ENCODE data around the gene BEND7. TPM values are rescaled to one million over a fixed set of nuclear protein-coding genes. Genes with fewer than 3 reads are reported as not detected.

The BEND7 gene
- total and polyA plus RNA-seq, 2 donors from 2014 or later = 16.7 to 37.9 TPM

DNA sequence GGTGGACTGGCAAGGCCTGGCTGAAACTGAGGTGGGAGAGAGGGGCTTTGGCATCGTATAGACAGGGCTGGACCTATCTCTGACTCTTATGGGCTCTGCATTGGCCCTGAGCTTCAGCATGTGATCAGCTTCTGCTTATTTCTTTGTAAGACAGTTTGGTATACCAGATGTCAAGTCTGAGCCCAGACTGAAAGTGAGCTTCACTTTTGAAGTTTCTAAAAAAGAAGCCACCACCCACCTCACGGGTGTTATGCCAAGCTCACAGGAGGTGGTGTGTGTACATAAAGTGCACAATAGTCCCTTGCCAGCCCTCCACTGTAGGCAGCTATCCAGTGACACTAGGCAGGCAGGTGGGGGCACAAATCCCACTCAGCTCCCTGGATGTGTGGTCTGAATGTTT lies 112.1 kb downstream of the BEND7 start:
- Histone ChIP-seq H3K9ac (ENCODE audit: low read length in 3 of 3) (no peak overlapping the region), H3K27ac (ENCODE audit: low read depth in 2 of 2, low read length in 2 of 2) (no peak overlapping the region), H3K4me1 (ENCODE audit: control insufficient read depth in 2 of 3, insufficient read depth in 2 of 3, low read depth in 1 of 3, low read length in 3 of 3) (no peaks in the 10 kb centered on the region), H3K36me3 (ENCODE audit: control insufficient read depth in 2 of 3, insufficient read depth in 3 of 3, low read length in 3 of 3) (no peaks in the 10 kb centered on the region), H3K9me3 (ENCODE audit: control insufficient read depth in 2 of 3, insufficient read depth in 1 of 3, low read length in 3 of 3) (peaks cover 0 to 6% (median 4%) of the 10 kb centered on the region in 3 donors), H3K27me3 (ENCODE audit: control insufficient read depth, insufficient read depth, low read length) (no peaks in the 10 kb centered on the region), H3K4me3 (ENCODE audit: low read length in 3 of 3) (no peak overlapping the region)
- FAIRE-seq (no peak), DNase-seq (no peak)
- intact Hi-C loops (cut with DNase I) = no loop called here
- no peak for TF ChIP-seq CTCF (IDR thresholded peaks at IDR 0.05; ENCODE audit: borderline replicate concordance, extremely low read depth, insufficient read depth)

GRCh38 chr10:13414855-13415254 lies 114.0 kb downstream of the BEND7 start:
- FAIRE-seq (no peak), DNase-seq (no peak)
- no peaks in the 10 kb centered on the region for H3K27me3 ChIP-seq (ENCODE audit: control insufficient read depth, insufficient read depth, low read length)
- no peaks in the 10 kb centered on the region for H3K4me1 ChIP-seq (ENCODE audit: control insufficient read depth in 2 of 3, insufficient read depth in 2 of 3, low read depth in 1 of 3, low read length in 3 of 3)
- no peak overlapping the region for H3K27ac ChIP-seq (ENCODE audit: low read depth in 2 of 2, low read length in 2 of 2)
- H3K4me3 ChIP-seq (ENCODE audit: low read length in 3 of 3) = no peak overlapping the region
- no peak overlapping the region for H3K9ac ChIP-seq (ENCODE audit: low read length in 3 of 3)
- H3K36me3 ChIP-seq (ENCODE audit: control insufficient read depth in 2 of 3, insufficient read depth in 3 of 3, low read length in 3 of 3) = no peaks in the 10 kb centered on the region
- TF ChIP-seq CTCF (IDR thresholded peaks at IDR 0.05; ENCODE audit: borderline replicate concordance, extremely low read depth, insufficient read depth) = no peak
- peaks cover 0 to 6% (median 4%) of the 10 kb centered on the region in 3 donors for H3K9me3 ChIP-seq (ENCODE audit: control insufficient read depth in 2 of 3, insufficient read depth in 1 of 3, low read length in 3 of 3)
- intact Hi-C loops (cut with DNase I) = no loop called here

DNA sequence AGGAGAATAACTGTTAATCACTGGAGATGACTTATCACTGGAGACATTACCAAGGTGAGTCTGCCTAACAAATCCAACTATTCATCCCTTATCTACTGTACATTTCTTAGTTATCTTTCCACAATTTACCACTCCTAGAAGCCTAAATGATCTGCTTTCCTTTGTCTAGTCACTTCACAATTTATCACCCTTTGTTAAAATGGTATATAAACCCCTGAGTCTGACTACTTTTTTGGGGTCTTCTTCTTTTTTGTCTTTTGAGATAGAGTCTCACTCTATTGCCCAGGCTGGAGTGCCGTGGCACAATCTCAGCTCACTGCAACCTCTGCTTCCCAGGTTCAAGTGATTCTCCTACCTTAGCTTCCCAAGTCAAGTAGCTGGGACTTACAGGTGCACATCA lies 114.7 kb downstream of the BEND7 start:
- no peak overlapping the region for H3K9ac ChIP-seq (ENCODE audit: low read length in 3 of 3)
- no peak overlapping the region for H3K4me3 ChIP-seq (ENCODE audit: low read length in 3 of 3)
- no peaks in the 10 kb centered on the region for H3K4me1 ChIP-seq (ENCODE audit: control insufficient read depth in 2 of 3, insufficient read depth in 2 of 3, low read depth in 1 of 3, low read length in 3 of 3)
- intact Hi-C loops (cut with DNase I) = no loop called here
- TF ChIP-seq CTCF (IDR thresholded peaks at IDR 0.05; ENCODE audit: borderline replicate concordance, extremely low read depth, insufficient read depth) = no peak
- DNase-seq (no peak), FAIRE-seq (no peak)
- H3K27me3 ChIP-seq (ENCODE audit: control insufficient read depth, insufficient read depth, low read length) = no peaks in the 10 kb centered on the region
- no peak overlapping the region for H3K27ac ChIP-seq (ENCODE audit: low read depth in 2 of 2, low read length in 2 of 2)
- H3K36me3 ChIP-seq (ENCODE audit: control insufficient read depth in 2 of 3, insufficient read depth in 3 of 3, low read length in 3 of 3) = no peaks in the 10 kb centered on the region
- peaks cover 0 to 6% (median 4%) of the 10 kb centered on the region in 3 donors for H3K9me3 ChIP-seq (ENCODE audit: control insufficient read depth in 2 of 3, insufficient read depth in 1 of 3, low read length in 3 of 3)

DNA sequence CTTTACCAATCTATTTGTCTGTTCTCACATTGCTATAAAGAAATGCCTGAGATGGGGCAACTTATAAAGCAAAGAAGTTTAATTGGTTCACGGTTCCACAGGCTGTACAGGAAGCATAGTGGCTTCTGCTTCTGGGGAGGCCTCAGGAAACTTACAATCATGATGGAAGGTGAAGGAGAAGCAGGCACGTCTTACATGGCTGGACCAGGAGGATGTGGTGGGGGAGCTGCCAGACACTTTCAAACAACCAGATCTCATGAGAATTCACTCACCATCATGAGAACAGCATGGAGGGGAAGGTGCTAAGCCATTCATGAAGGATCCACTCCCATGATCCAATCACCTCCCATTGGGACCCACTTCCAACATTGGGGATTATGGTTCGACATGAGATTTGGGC lies 115.9 kb downstream of the BEND7 start:
- Histone ChIP-seq H3K27me3 (ENCODE audit: control insufficient read depth, insufficient read depth, low read length) (no peaks in the 10 kb centered on the region), H3K9ac (ENCODE audit: low read length in 3 of 3) (no peak overlapping the region), H3K27ac (ENCODE audit: low read depth in 2 of 2, low read length in 2 of 2) (no peak overlapping the region), H3K4me1 (ENCODE audit: control insufficient read depth in 2 of 3, insufficient read depth in 2 of 3, low read depth in 1 of 3, low read length in 3 of 3) (no peaks in the 10 kb centered on the region), H3K9me3 (ENCODE audit: control insufficient read depth in 2 of 3, insufficient read depth in 1 of 3, low read length in 3 of 3) (peaks cover 0 to 6% (median 4%) of the 10 kb centered on the region in 3 donors), H3K4me3 (ENCODE audit: low read length in 3 of 3) (no peak overlapping the region), H3K36me3 (ENCODE audit: control insufficient read depth in 2 of 3, insufficient read depth in 3 of 3, low read length in 3 of 3) (no peaks in the 10 kb centered on the region)
- no peak for TF ChIP-seq CTCF (IDR thresholded peaks at IDR 0.05; ENCODE audit: borderline replicate concordance, extremely low read depth, insufficient read depth)
- no peak for DNase-seq
- intact Hi-C loops (cut with DNase I) = no loop called here
- no peak for FAIRE-seq
